NCI-H748 (cell line): ENCODE data around the gene DOP1A.

Experiments used
- DNase-seq: peaks from one replicate; lab custom pipeline; 2025; ENCODE audit not compliant: unreplicated experiment; lab: John Stamatoyannopoulos, UW

DOP1A gene

DNA sequence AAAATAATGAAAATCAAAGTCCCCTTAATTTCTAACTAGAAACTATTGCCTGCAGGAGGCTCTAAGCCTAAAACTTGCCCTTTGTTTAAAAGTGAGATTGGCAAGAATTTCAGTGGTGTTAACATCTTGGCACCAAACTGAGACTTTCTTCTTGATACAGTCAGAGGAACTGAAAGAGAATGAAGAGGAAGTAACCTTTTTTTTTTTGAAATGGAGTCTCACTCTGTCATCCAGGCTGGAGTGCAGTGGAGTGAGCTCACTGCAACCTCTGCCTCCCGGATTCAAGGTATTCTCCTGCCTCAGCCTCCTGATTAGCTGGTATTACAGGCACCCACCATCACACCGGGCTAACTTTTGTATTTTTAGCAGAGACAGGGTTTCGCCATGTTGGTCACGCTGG lies 3.6 kb downstream of the DOP1A start:
- DNase-seq = no peak

DNA sequence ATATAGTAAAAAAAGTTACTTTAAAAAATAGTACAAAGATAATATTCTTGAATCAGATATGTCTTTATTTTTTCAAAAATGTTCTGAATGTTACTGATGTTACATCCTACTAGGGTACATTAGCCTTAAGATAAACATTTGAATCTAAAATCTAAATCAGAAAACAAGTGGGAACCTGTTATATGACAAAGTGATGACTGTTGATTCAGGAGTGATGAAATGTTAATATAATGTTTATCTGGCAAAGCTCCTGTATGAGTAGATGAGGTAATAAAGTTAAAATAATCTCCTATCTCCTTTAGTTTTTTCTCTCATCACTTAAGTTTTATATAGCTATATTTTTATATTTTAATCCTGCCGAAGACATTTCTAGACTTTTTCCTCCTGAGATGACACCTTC lies 4.2 kb downstream of the DOP1A start:
- no peak for DNase-seq

DNA sequence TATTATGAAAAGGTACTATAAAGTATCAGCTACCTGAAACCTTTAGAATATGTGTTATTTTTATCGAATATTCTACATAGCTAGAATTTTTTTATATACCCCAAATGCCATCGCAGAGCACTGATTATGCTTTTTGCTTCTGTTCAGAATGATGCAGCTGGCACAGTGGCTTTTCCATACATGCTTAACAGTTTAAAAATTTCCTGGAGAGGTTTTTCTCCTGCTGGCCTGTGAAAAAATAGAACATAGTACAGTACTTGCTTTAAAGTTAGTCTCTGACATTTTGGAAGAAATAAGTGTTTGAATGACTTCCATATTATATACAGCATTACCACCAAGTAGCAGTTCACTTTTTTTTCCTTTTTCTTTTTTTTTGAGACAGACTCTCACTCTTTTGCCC lies 5.3 kb downstream of the DOP1A start:
- DNase-seq = no peak

DNA sequence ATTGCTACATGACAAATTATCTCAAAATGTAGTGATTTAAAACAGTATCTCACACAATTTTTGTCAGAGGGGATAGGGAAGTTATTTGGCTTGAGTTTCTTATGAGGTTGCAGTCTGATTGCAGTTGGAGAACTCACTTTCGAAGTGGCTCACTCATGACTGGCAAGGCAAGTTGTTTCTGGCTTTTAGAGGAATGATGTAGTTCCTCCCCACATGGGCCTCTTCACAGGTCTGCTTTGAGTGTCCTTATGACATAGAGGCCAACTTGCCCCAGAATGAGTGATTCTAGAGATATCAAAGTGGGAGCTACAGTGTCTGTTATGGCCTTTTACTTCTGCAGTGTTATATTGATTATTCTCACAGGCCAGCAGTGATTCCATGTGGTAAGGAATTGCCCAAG lies 6.1 kb downstream of the DOP1A start:
- no peak for DNase-seq

DNA sequence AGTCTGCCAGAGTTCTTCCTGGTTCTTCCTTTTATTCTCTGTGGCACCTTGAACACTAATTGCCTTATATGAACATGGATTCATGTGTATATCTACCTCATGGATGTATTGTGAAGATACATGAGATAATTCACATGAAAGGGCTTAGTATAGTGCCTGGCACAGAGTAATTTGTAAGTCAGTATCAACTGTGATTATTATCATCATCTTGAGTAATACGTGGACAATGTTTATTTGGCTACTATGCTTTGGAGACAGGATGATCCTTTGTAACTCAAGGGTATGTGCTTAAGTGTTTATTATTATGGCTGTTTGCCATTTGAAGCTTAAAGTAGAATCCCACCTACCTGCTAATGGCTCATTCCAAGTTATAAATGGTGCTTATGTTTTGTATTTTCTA lies 16.0 kb downstream of the DOP1A start:
- peak; percentile 50 for DNase-seq

DNA sequence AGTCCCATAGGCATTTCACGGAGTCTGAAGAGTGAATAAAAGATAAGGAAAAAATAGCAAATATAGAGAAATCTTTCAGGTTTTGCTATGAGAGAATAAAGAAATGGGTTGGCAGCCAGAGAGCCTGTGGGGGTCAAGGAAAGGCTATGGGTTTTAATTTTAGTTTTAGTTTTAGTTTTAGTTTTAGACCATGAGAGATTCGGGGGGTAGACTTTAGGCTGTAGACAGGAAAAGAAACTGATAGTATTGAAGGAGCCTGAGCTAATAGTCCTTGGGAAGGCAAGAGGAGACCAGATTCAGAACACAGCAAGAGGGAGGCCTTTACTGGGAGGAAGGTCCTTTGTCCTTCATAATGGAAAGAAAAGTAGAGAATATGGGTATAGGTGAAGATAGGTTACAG lies 19.3 kb downstream of the DOP1A start:
- DNase-seq = no peak

DNA sequence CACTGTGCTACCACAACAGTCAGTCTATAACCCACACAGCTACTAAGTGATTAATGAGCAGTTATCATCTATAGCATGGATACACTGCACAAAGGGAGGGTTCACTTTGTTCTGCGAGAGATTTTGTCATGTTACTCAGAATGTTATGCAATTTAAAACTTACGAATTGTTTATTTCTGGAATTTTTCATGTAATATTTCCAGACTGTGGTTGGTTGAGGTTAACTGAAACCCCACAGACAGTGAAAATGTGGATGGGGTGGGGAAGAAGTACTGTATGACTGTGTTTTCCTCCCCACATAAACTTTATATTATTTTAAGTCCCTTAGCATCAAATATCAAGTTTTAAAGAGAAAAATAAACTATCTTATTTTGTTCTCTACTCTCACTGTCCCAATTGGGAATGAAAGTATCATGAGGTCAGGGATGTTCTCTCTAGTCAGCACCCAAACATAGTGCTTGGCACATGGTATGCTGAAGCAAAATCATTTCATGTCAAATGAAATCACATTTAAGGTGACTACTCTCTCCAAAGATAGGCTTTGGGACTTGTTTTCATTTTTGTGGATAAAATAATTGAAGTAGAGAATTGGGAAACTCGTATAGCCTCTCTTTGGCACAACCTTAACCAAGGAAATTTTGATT lies 25.4 kb downstream of the DOP1A start:
- no peak for DNase-seq

DNA sequence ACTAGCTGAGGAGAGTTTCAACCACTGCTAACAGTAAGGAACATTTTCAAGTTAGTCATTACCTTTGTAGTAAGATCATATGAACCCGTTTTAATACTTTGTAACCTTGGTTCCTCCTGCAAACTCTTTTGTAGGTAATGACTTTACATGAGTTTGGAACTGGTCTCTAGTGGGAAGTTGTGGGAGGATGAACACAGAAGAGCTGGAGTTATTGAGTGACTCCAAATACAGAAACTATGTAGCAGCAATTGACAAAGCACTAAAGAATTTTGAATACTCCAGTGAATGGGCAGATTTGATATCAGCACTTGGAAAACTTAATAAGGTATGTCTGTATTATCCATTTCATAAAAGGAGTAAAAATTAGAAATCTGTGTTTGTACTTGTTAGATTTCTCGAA lies 29.3 kb downstream of the DOP1A start:
- DNase-seq = no peak

DNA sequence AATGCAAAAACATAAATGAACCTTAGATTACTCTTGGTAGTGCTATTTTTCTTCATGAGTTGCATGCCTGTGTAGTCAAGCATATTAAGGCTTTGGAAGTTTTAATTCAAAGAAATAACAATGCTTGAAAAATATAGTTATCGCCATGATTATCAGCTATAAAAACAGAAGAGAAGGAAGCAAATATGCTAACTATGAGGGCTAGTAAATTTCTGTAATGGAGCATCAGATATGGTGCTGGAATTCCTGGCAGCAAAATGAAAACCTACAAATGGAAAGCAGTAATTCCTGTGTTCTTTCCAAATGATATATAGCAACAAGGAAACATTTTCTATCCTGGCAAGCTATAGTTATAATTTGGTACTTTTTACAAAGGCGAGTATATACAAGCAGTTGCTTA lies 29.7 kb downstream of the DOP1A start:
- no peak for DNase-seq

DNA sequence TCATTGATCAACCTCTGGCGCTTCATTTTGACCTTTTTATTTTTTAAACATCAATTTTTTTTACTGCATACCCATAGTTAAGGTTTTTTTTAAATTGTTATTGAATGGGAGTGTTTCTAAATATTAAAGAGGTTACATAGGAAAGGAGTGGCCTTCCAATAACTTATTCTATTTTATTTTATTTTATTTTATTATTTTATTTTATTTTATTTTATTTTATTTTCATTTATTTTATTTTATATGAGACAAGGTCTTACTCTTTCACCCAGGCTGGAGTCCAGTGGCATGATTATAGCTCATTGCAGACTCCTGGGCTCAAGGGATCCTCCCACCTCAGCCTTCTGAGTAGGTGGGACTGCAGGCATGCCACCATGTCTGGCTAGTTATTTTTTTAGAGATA lies 30.2 kb downstream of the DOP1A start:
- no peak for DNase-seq

DNA sequence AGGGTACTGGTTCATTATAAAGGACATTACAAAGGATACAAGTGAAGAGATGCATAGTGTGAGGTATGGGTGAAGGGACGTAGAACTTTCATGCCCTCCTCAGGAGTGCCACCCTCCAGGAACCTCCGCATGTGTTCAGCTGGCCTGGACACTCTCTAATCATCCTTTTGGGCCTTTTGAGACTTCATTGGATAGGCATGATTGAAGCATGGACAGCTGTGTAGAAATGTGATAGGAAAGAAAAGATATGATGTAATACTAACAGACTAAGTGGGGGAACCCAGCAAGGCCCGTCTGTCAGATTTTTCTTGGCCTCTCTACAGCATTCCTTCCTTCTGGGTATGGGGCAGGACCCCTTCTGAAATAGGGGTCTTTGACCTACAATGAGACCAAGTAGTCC lies 31.1 kb downstream of the DOP1A start:
- no peak for DNase-seq

DNA sequence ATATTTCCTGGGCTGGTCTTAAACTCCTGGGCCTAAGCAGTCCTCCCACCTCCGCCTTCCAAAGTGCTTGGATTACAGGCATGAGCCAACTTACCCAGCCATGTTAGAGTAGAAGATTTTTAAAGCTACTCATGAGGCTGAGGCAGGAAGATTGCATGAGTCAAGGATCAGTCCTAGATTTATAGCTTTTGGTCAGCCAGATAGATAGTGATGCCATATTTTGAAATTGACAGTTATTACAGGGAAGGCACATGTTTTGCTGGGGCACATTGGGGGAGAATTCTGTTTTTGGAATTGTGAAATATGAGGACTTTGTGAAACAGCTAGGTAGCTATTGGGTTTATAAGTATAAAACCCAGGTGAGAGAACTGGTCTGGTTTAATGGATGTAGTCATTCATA lies 40.9 kb downstream of the DOP1A start:
- no peak for DNase-seq

DNA sequence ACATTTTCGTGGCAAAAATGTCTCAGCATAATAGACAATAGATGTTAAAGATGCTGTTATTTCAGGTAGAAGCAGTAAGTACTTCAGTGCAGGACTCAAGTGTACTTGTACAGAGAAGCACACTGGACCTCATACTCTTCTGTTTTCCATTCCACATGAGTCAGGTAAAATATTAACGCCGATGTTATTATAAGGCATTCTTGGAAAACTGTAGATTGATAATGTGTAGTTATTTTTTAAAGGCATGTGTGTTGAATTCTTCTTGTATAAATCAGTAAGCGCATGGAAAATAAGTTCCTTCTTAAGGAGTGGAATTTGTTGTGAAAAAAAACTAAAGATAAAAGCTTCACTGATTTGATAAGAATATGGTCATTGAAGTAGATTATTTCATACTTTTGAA lies 45.8 kb downstream of the DOP1A start:
- DNase-seq = no peak

DNA sequence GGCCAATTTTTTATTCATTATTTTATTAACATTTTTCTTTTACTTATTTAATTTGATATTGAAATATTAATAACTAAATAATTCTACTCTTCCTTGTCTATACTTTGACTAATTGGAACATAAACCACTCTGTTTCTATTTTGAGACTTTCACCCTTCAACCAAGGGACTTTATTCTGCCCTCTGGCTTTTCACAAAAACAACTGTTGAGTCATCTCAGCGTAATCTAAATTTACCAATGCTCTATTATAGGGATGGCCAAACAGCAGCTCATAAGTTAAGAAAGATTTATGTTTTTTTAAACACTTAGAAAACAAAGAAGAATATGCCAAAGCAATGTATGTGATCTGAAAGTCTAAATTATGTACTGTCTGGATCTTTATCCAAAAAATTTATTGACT lies 46.7 kb downstream of the DOP1A start:
- no peak for DNase-seq

DNA sequence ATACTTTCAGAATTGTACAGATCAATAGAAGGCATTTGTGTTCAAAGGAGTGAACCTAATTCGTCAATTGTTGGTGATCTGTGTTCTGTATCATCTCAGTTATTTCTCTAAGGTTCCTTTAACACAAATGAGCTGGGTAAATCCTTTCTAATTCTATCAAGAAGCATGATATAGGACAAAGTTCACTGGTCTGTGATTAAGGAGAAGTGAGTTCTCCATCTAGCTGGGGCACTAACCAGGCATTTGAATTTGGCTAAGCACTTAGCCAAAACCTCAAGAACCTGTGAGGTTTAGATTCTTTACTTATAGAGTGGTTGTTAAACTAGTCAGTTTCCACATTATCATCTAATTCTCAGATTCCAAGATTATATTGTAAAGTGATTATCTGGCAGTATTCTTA lies 50.3 kb downstream of the DOP1A start:
- DNase-seq = no peak

DNA sequence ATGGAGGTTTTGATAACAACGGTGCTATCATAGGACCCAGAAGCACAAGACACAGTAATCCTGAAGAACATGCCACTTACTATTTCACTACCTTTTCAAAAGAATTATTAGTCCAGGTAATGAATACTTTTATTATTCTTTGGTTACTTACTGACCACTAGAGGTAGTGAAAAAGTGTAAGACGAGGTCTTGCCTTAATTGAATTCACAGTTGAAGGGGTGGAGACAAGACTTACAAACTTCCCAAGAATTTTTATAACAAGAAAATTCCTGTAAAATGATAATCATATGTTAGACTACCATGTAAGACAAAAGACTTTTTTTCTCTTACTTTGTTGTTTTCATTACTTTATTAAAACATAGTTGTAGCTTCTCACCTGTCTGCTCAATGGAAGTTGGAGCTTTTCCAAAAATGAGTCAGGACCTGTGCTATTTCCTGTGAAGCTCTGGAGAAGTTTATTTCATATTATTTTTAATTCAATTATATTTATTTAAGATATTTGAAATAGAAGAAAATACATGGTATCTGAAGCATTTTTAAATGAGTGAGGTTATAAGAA lies 52.4 kb downstream of the DOP1A start:
- no peak for DNase-seq

DNA sequence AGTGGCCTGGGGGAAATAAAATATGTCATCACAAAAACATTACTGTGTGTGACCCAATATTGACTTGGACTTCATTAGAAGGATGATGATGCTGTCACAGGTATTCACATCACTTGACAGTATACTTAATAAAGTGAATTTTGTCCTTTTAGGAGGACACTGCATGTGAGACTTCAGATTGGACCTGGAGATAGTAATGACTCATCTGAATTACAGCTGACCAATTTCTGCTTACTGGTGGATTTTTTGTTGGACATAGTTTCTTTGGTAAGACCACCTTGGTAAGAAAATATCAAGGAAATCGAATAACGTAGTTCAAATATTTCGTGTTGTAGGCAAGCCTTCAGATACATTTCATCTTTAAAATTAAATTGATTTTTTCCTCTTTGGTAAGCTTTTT lies 57.1 kb downstream of the DOP1A start:
- no peak for DNase-seq

DNA sequence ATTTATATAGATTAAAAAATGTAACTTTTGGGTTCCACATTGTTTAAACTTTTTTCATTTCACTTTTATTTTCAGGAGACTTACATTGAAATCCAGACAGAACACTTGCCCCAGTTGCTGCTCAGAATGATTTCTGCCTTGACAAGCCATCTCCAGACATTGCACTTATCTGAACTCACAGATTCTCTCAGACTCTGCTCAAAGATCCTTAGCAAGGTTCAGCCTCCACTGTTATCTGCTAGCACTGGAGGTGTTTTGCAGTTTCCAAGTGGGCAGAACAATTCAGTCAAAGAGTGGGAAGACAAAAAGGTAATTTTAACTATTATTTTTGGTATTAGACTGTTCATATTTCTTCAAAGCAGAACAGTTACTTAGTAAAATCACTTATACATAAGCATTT lies 58.0 kb downstream of the DOP1A start:
- no peak for DNase-seq

DNA sequence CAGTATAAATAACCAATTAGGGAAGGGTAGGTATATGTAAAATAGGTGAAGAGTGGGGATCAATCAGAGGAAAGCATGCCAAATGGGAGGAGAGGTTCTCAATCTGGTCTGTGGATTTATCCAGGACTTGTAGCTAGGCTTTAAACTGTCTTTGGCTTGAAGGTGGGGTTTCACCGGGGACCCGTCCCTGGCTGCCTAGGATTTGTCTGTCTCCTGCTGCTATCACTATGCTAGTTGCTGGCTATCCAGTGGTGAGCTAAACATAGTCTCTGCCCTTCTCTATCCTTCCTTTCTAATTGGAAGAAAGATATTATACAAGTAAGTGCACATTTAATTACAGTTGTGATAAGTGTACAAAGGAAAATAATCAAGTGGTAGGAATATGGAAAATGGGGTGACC lies 58.8 kb downstream of the DOP1A start:
- DNase-seq = no peak

DNA sequence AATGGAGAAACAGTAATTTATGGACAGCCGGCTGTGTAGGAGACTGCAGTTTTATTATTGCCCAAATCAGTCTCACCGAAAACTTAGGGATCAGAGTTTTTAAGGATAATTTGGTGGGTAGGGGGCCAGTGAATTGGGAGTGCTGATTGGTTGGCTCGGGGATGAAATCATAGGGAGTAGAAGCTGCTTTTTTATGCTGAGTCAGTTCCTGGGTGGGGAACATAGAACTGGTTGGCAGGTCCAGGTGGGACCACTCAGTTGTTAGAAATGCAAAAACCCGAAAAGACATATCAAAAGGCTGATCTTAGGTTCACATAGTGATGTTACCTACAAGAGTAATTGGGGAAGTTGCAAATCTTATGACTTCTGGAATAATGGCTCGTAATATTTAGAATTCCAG lies 59.3 kb downstream of the DOP1A start:
- no peak for DNase-seq

DNA sequence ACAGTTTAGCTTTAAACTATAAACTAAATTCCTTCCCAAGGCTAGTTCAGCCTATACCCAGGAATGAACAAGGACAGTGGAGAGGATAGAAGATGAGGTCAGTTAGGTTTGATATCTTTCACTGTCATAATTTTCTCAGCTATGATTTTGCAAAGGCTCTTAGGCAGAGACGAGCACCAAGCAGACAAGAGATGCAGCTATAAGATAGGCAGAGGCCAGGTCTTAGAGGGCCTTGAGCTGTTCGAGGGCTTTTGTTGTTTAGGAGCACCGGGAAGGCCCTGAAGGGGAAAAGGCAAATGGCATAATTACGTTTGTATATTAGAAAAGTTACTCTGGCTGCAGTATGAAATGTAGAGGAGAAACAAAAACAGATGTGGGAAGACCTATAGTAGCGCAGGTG lies 59.8 kb downstream of the DOP1A start:
- DNase-seq = no peak

DNA sequence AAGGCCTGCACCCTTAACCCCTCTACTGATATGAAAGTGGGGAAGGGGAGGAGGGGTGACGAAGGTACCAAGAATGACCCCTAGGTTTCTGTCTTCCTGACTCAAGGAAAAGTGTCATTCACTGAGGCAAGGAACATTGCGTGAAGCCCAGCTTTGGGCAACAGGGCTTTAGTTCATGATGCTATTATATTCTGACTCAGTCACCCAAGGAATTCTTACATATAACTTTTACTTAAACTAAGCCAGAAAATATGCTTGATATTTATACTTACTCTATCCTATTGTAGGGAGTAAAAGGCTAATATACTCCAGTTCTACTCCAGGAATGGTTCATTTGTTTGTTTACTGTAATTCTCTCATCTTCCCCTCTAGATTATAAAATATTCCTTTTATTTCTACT lies 60.5 kb downstream of the DOP1A start:
- no peak for DNase-seq

DNA sequence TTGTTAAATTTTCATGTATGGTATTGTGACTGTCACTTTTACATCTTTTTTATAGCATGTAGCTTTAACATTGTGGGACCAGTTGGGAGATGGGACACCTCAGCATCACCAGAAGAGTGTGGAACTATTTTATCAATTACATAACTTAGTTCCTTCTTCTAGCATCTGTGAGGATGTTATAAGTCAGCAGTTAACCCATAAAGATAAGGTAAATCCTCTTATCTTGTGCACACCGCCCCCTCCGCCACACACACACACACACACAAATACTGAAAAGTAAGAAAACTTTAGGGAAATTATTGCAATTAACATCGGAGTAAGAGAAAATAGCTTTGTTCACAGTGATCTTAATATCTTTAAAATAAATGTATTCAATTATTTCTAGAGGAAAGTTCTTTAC lies 64.7 kb downstream of the DOP1A start:
- DNase-seq = no peak
